Nephron progenitor cell (in vitro differentiated cells): Measurements from ENCODE around the gene CBX6.
"Not testable (repeated sequence)": the region's sequence is repeated elsewhere in the genome, so short reads cannot be mapped to it uniquely, and the experiment has no call there.

Source experiments
- DNase-seq: peaks from one replicate; pipeline ENCODE4 v3.0.0; 2021
- H3K27ac Mint-ChIP-seq: 2 replicates; pipeline ENCODE4 v1.8.0; 2021; ENCODE audit warnings: mild to moderate bottlenecking, moderate library complexity, mixed read lengths
- H3K27me3 Mint-ChIP-seq: 2 replicates; pipeline ENCODE4 v1.8.0; 2021; ENCODE audit warnings: mild to moderate bottlenecking, low read depth, mixed read lengths; ENCODE audit not compliant: poor library complexity
- H3K36me3 Mint-ChIP-seq: 2 replicates; pipeline ENCODE4 v1.8.0; 2021; ENCODE audit warnings: low read depth, mixed read lengths
- H3K4me1 Mint-ChIP-seq: 2 replicates; pipeline ENCODE4 v1.8.0; 2021; ENCODE audit warnings: mixed read lengths
- H3K4me3 Mint-ChIP-seq: 2 replicates; pipeline ENCODE4 v1.8.0; 2021; ENCODE audit warnings: mild to moderate bottlenecking, moderate library complexity, mixed read lengths
- H3K9me3 Mint-ChIP-seq: 2 replicates; pipeline ENCODE4 v1.8.0; 2021; ENCODE audit warnings: mild to moderate bottlenecking, moderate library complexity, mixed read lengths
- CTCF ChIP-seq: fragments of 200-600 bp; sonication (generic); IDR thresholded peaks from 2 replicates; pipeline ENCODE4 v1.5.0; 2021; ENCODE audit warnings: antibody characterized with exemption

The CBX6 gene

DNA sequence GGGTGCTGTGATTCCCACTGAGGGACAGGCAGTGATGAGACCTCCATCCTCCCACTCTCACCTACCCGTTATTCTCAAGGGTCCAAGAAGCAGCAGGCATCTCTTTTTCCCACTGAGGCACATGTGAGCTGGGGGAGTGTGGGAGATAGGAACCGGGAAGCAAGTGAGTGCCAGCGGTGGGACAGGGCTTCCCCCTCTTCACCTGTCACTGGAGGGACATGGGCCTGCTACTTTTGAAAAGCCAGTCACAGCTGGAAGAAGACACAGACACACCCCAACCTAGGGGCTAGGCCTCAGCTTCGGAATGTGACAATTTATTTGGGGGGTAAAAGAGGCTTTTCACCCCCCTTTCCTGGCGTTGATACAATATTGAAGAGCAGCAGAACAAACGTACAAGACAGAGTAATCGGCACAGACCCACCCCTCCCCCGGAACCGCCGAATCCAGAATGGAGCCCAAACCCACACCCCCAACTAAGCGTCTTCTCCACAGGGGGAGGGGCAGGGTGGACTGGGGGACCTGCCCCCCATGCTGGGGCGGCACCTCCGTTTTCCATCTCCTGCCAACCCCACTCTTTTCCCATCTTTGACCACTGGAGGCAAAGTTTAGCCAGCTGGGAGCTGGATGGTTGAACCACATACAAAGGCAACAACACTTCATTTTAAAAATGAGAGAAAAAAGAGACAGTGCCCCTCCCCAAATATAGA, 10.7 kb downstream of the CBX6 start:
- DNase-seq = no peak
- no peak for TF ChIP-seq CTCF
- H3K9me3 Mint-ChIP-seq = no peaks in the 10 kb centered on the region
- no peak overlapping the region for H3K4me3 Mint-ChIP-seq
- peaks cover 9% of the 10 kb centered on the region for H3K36me3 Mint-ChIP-seq
- H3K27me3 Mint-ChIP-seq = peaks cover 9% of the 10 kb centered on the region
- H3K4me1 Mint-ChIP-seq = peaks cover 70% of the 10 kb centered on the region
- no peak overlapping the region for H3K27ac Mint-ChIP-seq

- no peak overlapping the region for H3K4me3 Mint-ChIP-seq
- H3K36me3 Mint-ChIP-seq = peaks cover 6% of the 10 kb centered on the region
- H3K4me1 Mint-ChIP-seq = peaks cover 66% of the 10 kb centered on the region
- no peaks in the 10 kb centered on the region for H3K9me3 Mint-ChIP-seq
- peak overlapping the region; percentile 71 for H3K27ac Mint-ChIP-seq
- no peak for DNase-seq
- TF ChIP-seq CTCF = no peak
- peaks cover 11% of the 10 kb centered on the region for H3K27me3 Mint-ChIP-seq
Observed at GRCh38 chr22:38860283-38861169, 11.5 kb downstream of the CBX6 start.

- no peak overlapping the region for H3K27ac Mint-ChIP-seq
- peaks cover 11% of the 10 kb centered on the region for H3K27me3 Mint-ChIP-seq
- H3K4me3 Mint-ChIP-seq = no peak overlapping the region
- DNase-seq = no peak
- H3K36me3 Mint-ChIP-seq = peaks cover 5% of the 10 kb centered on the region
- H3K4me1 Mint-ChIP-seq = peaks cover 63% of the 10 kb centered on the region
- no peak for TF ChIP-seq CTCF
- no peaks in the 10 kb centered on the region for H3K9me3 Mint-ChIP-seq
Observed at GRCh38 chr22:38859581-38860282, 12.3 kb downstream of the CBX6 start.

- no peak for DNase-seq
- H3K4me3 Mint-ChIP-seq = no peak overlapping the region
- peak overlapping the region; percentile 84 for H3K27ac Mint-ChIP-seq
Observed at GRCh38 chr22:38858492-38858891, 13.5 kb downstream of the CBX6 start.

DNA sequence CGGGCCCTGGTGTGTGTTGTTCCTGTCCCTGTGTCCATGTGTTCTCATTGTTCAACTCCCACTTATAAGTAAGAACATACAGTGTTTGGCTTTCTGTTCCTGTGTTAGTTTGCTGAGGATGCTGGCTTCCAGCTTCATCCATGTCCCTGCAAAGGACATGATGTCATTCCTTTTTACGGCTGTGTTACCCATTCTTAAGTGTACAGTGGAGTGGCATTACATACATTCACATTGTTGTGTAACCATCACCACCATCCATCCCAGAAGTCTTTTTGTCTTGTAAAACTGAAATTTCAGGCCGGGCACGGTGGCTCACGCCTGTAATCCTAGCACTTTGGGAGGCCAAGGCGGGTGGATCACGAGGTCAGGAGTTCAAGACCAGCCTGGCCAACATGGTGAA, 17.5 kb downstream of the CBX6 start:
- H3K36me3 Mint-ChIP-seq, DNase-seq, H3K27ac Mint-ChIP-seq, H3K9me3 Mint-ChIP-seq, H3K4me3 Mint-ChIP-seq: not testable (repeated sequence)
- peaks cover 35% of the 10 kb centered on the region for H3K27me3 Mint-ChIP-seq
- H3K4me1 Mint-ChIP-seq = peaks cover 26% of the 10 kb centered on the region

More at GRCh38 chr22:38858492-38858891, 13.5 kb downstream of the CBX6 start:
- Mint-ChIP-seq H3K9me3 (no peaks in the 10 kb centered on the region), H3K27me3 (peaks cover 11% of the 10 kb centered on the region), H3K36me3 (no peaks in the 10 kb centered on the region), H3K4me1 (peaks cover 61% of the 10 kb centered on the region)
- TF ChIP-seq CTCF = no peak

- peaks cover 41% of the 10 kb centered on the region for H3K27me3 Mint-ChIP-seq
Observed at GRCh38 chr22:38853883-38854282, 18.1 kb downstream of the CBX6 start.

More at GRCh38 chr22:38853883-38854282, 18.1 kb downstream of the CBX6 start:
- H3K9me3 Mint-ChIP-seq, H3K4me3 Mint-ChIP-seq, DNase-seq, H3K27ac Mint-ChIP-seq, H3K36me3 Mint-ChIP-seq: not testable (repeated sequence)
- peaks cover 21% of the 10 kb centered on the region for H3K4me1 Mint-ChIP-seq
